H9 (cell line): ENCODE measurements around the gene TMEM236. TPM values are rescaled to one million over a fixed set of nuclear protein-coding genes. Genes with fewer than 3 reads are reported as not detected.

Experiments used
- DNase-seq: peaks from one replicate; pipeline ENCODE4 v3.0.0-alpha.2; 2017
- H2AFZ ChIP-seq: one replicate; pipeline ENCODE4 v1.6.1; 2013; ENCODE audit warnings: mild to moderate bottlenecking, low read length, control low read depth, moderate library complexity
- H2AK5ac ChIP-seq: 2 replicates; pipeline ENCODE4 v1.6.1; 2013; ENCODE audit warnings: low read length, control low read depth, mixed read lengths; ENCODE audit not compliant: insufficient read length
- H2BK120ac ChIP-seq: one replicate; pipeline ENCODE4 v1.6.1; 2013; ENCODE audit warnings: low read depth, mild to moderate bottlenecking, low read length, control low read depth, inconsistent platforms; ENCODE audit not compliant: poor library complexity, severe bottlenecking
- H2BK12ac ChIP-seq: 2 replicates; pipeline ENCODE4 v1.6.1; 2013; ENCODE audit warnings: low read length, control low read depth, mixed read lengths, low read depth; ENCODE audit not compliant: insufficient read length
- H2BK15ac ChIP-seq: 2 replicates; pipeline ENCODE4 v1.6.1; 2013; ENCODE audit warnings: low read depth, low read length, control low read depth
- H2BK20ac ChIP-seq: one replicate; pipeline ENCODE4 v1.6.1; 2013; ENCODE audit warnings: low read depth, mild to moderate bottlenecking, low read length, control low read depth, inconsistent platforms; ENCODE audit not compliant: poor library complexity, severe bottlenecking
- H2BK5ac ChIP-seq: 2 replicates; pipeline ENCODE4 v1.6.1; 2013; ENCODE audit warnings: low read length, control low read depth, mixed read lengths; ENCODE audit not compliant: insufficient read length
- H3K14ac ChIP-seq: 2 replicates; pipeline ENCODE4 v1.6.1; 2013; ENCODE audit warnings: low read length, control low read depth; ENCODE audit not compliant: insufficient read depth
- H3K18ac ChIP-seq: 2 replicates; pipeline ENCODE4 v1.6.1; 2013; ENCODE audit warnings: low read depth, mild to moderate bottlenecking, mixed read lengths, low read length, control low read depth; ENCODE audit not compliant: insufficient read length
- H3K23ac ChIP-seq: 2 replicates; pipeline ENCODE4 v1.6.1; 2013; ENCODE audit warnings: low read length, control low read depth, mixed read lengths, low read depth; ENCODE audit not compliant: insufficient read length
- H3K23me2 ChIP-seq: 2 replicates; pipeline ENCODE4 v1.6.1; 2013; ENCODE audit warnings: low read depth, mild to moderate bottlenecking, mixed read lengths, low read length, control low read depth; ENCODE audit not compliant: insufficient read length, poor library complexity, severe bottlenecking
- H3K27ac ChIP-seq: 2 replicates; pipeline ENCODE4 v1.5.1; 2013; ENCODE audit warnings: low read length, control low read depth, mixed read lengths, low read depth; ENCODE audit not compliant: insufficient read length
- H3K27me3 ChIP-seq: 2 replicates; pipeline ENCODE4 v1.6.1; 2013; ENCODE audit warnings: low read length, control low read depth, inconsistent platforms; ENCODE audit not compliant: insufficient read depth
- H3K4ac ChIP-seq: 2 replicates; pipeline ENCODE4 v1.6.1; 2013; ENCODE audit warnings: low read depth, mild to moderate bottlenecking, control low read depth, inconsistent platforms, low read length, moderate library complexity
- H3K4me1 ChIP-seq: 2 replicates; pipeline ENCODE4 v1.6.1; 2013; ENCODE audit warnings: low read length, control low read depth, inconsistent platforms; ENCODE audit not compliant: insufficient read depth
- H3K4me2 ChIP-seq: 2 replicates; pipeline ENCODE4 v1.6.1; 2013; ENCODE audit warnings: low read length, control low read depth, mixed read lengths; ENCODE audit not compliant: insufficient read length, insufficient read depth
- H3K56ac ChIP-seq: 2 replicates; pipeline ENCODE4 v1.6.1; 2013; ENCODE audit warnings: low read depth, mild to moderate bottlenecking, mixed read lengths, low read length, control low read depth; ENCODE audit not compliant: insufficient read length
- H3K79me1 ChIP-seq: 2 replicates; pipeline ENCODE4 v1.6.1; 2013; ENCODE audit warnings: low read depth, mild to moderate bottlenecking, moderate library complexity, low read length, control low read depth, inconsistent platforms; ENCODE audit not compliant: insufficient read depth, poor library complexity, severe bottlenecking
- H3K79me2 ChIP-seq: 2 replicates; pipeline ENCODE4 v1.6.1; 2013; ENCODE audit warnings: low read length, control low read depth, inconsistent platforms; ENCODE audit not compliant: insufficient read depth
- H3K9ac ChIP-seq: 2 replicates; pipeline ENCODE4 v1.6.1; 2013; ENCODE audit warnings: low read length, control low read depth, mixed read lengths; ENCODE audit not compliant: insufficient read length; ENCODE audit errors: extremely low read depth
- H3K9me3 ChIP-seq: one replicate; pipeline ENCODE4 v1.6.1; 2013; ENCODE audit warnings: low read depth, low read length, inconsistent platforms; ENCODE audit not compliant: control insufficient read depth
- H3T11ph ChIP-seq: one replicate; pipeline ENCODE4 v1.6.1; 2013; ENCODE audit warnings: mild to moderate bottlenecking, low read length, control low read depth, inconsistent platforms
- H4K20me1 ChIP-seq: one replicate; pipeline ENCODE4 v1.6.1; 2013; ENCODE audit not compliant: control insufficient read depth, insufficient read length, insufficient read depth
- H4K5ac ChIP-seq: 2 replicates; pipeline ENCODE4 v1.6.1; 2013; ENCODE audit warnings: low read depth, mild to moderate bottlenecking, mixed read lengths, low read length, control low read depth; ENCODE audit not compliant: insufficient read length
- H4K8ac ChIP-seq: replicated peaks from 2 replicates; pipeline ENCODE4 v1.6.1; 2013; ENCODE audit warnings: low read length, control low read depth, mixed read lengths, low read depth; ENCODE audit not compliant: insufficient read length
- H4K91ac ChIP-seq: 2 replicates; pipeline ENCODE4 v1.6.1; 2013; ENCODE audit warnings: low read depth, mild to moderate bottlenecking, moderate library complexity, mixed read lengths, low read length, control low read depth; ENCODE audit not compliant: insufficient read length
- H3K27ac Mint-ChIP-seq, 3 experiments: 2 replicates in 2 of 3; 3 replicates in 1 of 3; pipeline ENCODE4 v1.8.0; 2020 to 2021; ENCODE audit warnings: mixed read lengths in 3 of 3, mild to moderate bottlenecking in 1 of 3, moderate library complexity in 1 of 3
- H3K27me3 Mint-ChIP-seq: 2 replicates; pipeline ENCODE4 v1.8.0; 2021; ENCODE audit warnings: low read depth, mild to moderate bottlenecking, moderate library complexity, mixed read lengths
- H3K36me3 Mint-ChIP-seq, 3 experiments: 2 replicates in 2 of 3; 3 replicates in 1 of 3; pipeline ENCODE4 v1.8.0; 2020 to 2021; ENCODE audit warnings: low read depth in 3 of 3, mixed read lengths in 3 of 3; ENCODE audit not compliant: insufficient read depth in 1 of 3
- H3K4me1 Mint-ChIP-seq, 2 experiments: 2 replicates each; pipeline ENCODE4 v1.8.0; 2020; ENCODE audit warnings: mixed read lengths in 2 of 2
- H3K4me3 Mint-ChIP-seq, 2 experiments: 2 replicates in 1 of 2; 3 replicates in 1 of 2; pipeline ENCODE4 v1.8.0; 2020 to 2021; ENCODE audit warnings: mild to moderate bottlenecking in 2 of 2, mixed read lengths in 2 of 2, moderate library complexity in 1 of 2
- H3K9me3 Mint-ChIP-seq, 2 experiments: 2 replicates in 1 of 2; 3 replicates in 1 of 2; pipeline ENCODE4 v1.8.0; 2020; ENCODE audit warnings: mild to moderate bottlenecking in 2 of 2, mixed read lengths in 2 of 2, moderate library complexity in 1 of 2
- WGBS: extraction: QIAGEN DNeasy Blood & Tissue Kit; methylation state at CpG from one replicate; pipeline ENCODE4 v1.1.7; 2013; ENCODE audit warnings: missing lambda C conversion rate, low lambda C conversion rate, mixed read lengths; ENCODE audit not compliant: insufficient read length; ENCODE audit errors: extremely low coverage; 5-methylcytosine and 5-hydroxymethylcytosine counted together
- total RNA-seq: library from RNA; stranded (reverse); gene quantifications from 2 replicates; pipeline ENCODE4 v1.2.1, GENCODE V29; 2021
- TF ChIP-seq, protein P1 (sequence below): fragments of 200-600 bp; sonication (generic); conservative IDR thresholded peaks from 3 replicates; pipeline ENCODE4 v1.8.0; 2021; ENCODE audit warnings: antibody characterized with exemption, mild to moderate bottlenecking

The TMEM236 gene
- total RNA-seq, 1 experiment from 2014 or later = not detected

- no peak overlapping the region for H3K4me3 Mint-ChIP-seq
- WGBS = no CpG with 5 or more reads among the region's 5 CpGs
- Histone ChIP-seq H4K20me1 (no peaks in the 10 kb centered on the region), H2BK120ac (no peak overlapping the region), H4K8ac (no peak overlapping the region), H3K18ac (no peak overlapping the region), H3K4ac (no peak overlapping the region), H3K4me1 (no peaks in the 10 kb centered on the region), H3K9me3 (no peaks in the 10 kb centered on the region), H2AK5ac (no peak overlapping the region), H2AFZ (no peak overlapping the region), H3K56ac (no peak overlapping the region), H2BK15ac (no peak overlapping the region), H3K27me3 (no peaks in the 10 kb centered on the region), H3T11ph (no peak overlapping the region), H3K4me2 (no peak overlapping the region), H3K27ac (no peak overlapping the region), H3K79me2 (no peaks in the 10 kb centered on the region), H4K91ac (no peak overlapping the region), H2BK5ac (no peak overlapping the region), H2BK12ac (no peak overlapping the region), H3K79me1 (no peaks in the 10 kb centered on the region), H3K9ac (no peak overlapping the region), H3K14ac (no peak overlapping the region), H2BK20ac (no peak overlapping the region), H4K5ac (no peak overlapping the region), H3K23ac (no peak overlapping the region), H3K23me2 (no peaks in the 10 kb centered on the region)
- H3K27me3 Mint-ChIP-seq = no peaks in the 10 kb centered on the region
- H3K9me3 Mint-ChIP-seq = no peaks in the 10 kb centered on the region
- no peaks in the 10 kb centered on the region for H3K4me1 Mint-ChIP-seq
- H3K27ac Mint-ChIP-seq = no peak overlapping the region
- TF ChIP-seq, protein P1, sequence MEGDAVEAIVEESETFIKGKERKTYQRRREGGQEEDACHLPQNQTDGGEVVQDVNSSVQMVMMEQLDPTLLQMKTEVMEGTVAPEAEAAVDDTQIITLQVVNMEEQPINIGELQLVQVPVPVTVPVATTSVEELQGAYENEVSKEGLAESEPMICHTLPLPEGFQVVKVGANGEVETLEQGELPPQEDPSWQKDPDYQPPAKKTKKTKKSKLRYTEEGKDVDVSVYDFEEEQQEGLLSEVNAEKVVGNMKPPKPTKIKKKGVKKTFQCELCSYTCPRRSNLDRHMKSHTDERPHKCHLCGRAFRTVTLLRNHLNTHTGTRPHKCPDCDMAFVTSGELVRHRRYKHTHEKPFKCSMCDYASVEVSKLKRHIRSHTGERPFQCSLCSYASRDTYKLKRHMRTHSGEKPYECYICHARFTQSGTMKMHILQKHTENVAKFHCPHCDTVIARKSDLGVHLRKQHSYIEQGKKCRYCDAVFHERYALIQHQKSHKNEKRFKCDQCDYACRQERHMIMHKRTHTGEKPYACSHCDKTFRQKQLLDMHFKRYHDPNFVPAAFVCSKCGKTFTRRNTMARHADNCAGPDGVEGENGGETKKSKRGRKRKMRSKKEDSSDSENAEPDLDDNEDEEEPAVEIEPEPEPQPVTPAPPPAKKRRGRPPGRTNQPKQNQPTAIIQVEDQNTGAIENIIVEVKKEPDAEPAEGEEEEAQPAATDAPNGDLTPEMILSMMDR = no peak
- no peak for DNase-seq
- no peaks in the 10 kb centered on the region for H3K36me3 Mint-ChIP-seq
Measured at GRCh38 chr10:17842641-17843040, 90.6 kb downstream of the TMEM236 start.
